ENCODE measurements around the gene FIZ1.

Gene FIZ1

DNA sequence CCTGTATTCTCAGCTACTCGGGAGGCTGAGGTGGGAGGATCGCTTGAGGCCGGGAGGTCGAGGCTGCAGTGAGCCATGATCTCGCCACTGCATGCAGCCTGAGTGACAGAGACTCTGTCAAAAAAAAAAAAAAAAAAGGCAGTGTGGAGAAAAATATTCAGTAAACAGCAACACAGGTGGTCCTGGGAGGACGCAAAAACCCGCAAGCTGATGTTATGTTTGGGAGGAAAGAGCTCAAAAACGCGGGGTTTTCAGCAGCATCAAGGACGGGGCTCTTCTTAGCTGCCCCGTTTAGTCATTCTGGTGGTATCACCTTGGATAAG is 25.6 kb upstream of the FIZ1 start:
- Histone ChIP-seq H3K36me3 (ENCODE audit: control insufficient read depth, insufficient read depth, low read length) (no peaks in the 10 kb centered on the region; the same call in 1 of the 2 replicates), H3K27me3 (replicated peaks; ENCODE audit: control insufficient read depth, insufficient read depth, low read length) (no peaks in the 10 kb centered on the region), H3K4me3 (replicated peaks; ENCODE audit: low read depth, low read length) (peak overlapping the region; percentile 79)
- TF ChIP-seq, protein P1, sequence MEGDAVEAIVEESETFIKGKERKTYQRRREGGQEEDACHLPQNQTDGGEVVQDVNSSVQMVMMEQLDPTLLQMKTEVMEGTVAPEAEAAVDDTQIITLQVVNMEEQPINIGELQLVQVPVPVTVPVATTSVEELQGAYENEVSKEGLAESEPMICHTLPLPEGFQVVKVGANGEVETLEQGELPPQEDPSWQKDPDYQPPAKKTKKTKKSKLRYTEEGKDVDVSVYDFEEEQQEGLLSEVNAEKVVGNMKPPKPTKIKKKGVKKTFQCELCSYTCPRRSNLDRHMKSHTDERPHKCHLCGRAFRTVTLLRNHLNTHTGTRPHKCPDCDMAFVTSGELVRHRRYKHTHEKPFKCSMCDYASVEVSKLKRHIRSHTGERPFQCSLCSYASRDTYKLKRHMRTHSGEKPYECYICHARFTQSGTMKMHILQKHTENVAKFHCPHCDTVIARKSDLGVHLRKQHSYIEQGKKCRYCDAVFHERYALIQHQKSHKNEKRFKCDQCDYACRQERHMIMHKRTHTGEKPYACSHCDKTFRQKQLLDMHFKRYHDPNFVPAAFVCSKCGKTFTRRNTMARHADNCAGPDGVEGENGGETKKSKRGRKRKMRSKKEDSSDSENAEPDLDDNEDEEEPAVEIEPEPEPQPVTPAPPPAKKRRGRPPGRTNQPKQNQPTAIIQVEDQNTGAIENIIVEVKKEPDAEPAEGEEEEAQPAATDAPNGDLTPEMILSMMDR (IDR thresholded peaks at IDR 0.05; ENCODE audit: insufficient read depth, low read length, poor library complexity, severe bottlenecking) = no peak
- no peak for DNase-seq (ENCODE audit: extremely low read depth, insufficient read length)

DNA sequence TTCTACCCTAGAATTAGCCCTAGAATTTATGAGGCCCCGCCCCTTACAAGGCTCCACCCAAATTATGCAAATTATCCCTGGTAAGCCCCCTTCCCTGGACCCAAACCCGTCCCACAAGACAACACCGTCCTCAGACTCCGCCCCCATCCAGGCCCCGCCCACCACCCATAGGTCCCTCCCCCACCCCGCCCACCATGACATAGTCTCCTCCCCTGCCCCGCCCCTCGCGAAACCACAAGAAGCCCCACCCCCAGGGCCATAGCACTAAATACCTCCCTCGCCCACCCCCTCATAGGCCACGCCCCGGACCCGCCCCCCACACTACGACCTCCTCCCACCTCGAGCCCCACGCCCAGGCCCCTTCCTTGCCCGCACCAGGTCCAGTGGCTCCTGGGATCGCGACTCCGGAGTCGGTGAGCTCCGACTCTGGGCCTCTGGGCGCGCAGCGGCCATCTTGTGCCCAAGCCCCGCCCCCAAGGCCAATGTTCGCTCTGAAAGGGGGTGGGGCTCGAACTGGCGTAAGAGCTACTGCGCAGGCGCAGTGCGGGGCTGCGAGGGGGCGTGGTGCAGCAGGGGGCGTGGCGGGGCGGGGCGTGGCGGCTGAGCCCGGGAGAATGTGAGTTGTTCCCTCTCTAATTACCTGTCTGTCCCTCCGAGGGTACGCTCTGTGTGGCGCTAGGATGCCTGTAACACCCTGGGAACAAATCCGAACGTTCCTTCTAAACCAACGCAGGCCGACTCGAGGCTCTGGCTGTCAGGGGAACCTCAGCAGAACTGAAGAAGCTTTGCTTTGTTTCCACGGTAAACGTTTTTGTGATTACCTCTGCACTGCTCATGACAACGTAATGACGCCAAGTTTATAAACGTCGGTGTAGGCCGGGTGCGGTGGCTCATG is 25.0 kb upstream of the FIZ1 start, which contains the start of gene ZNF784:
Gene ZNF784 (minus strand): TSS at position 458 of the 895 bp plus-strand sequence. CDS start 5 bp downstream, at position 453.
- Histone ChIP-seq H3K4me3 (replicated peaks; ENCODE audit: low read depth, low read length) (peak within 1 kb of the TSS; percentile 79), H3K27me3 (replicated peaks; ENCODE audit: control insufficient read depth, insufficient read depth, low read length) (no peaks in the 10 kb centered on the region), H3K36me3 (ENCODE audit: control insufficient read depth, insufficient read depth, low read length) (no peaks in the 10 kb centered on the region; the same call in 1 of the 2 replicates)
- DNase-seq (ENCODE audit: extremely low read depth, insufficient read length) = peak; percentile 88
- TF ChIP-seq, protein P1 (IDR thresholded peaks at IDR 0.05; ENCODE audit: insufficient read depth, low read length, poor library complexity, severe bottlenecking) = no peak

DNA sequence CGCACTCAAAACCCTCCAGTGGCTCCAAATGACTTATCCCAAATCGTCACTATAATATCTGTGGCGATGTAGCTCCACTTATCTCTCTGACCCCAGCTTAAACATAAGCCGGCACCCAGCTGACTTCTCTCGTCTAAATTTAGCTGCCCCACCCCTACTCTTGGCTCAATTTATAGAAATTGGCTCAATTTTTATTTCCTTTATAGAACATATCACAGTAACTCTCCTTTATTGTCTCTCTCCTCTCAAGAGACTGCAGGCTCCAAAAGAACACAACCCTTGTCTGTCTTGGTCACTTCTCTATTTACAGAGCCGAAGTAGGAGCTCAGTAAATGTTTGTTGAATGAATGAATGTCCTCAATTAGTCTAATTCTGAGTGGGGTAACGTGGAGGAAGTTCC is 24.2 kb upstream of the FIZ1 start:
- Histone ChIP-seq H3K4me3 (replicated peaks; ENCODE audit: low read depth, low read length) (no peak overlapping the region), H3K36me3 (ENCODE audit: control insufficient read depth, insufficient read depth, low read length) (no peaks in the 10 kb centered on the region; the same call in 1 of the 2 replicates), H3K27me3 (replicated peaks; ENCODE audit: control insufficient read depth, insufficient read depth, low read length) (no peaks in the 10 kb centered on the region)
- no peak for DNase-seq (ENCODE audit: extremely low read depth, insufficient read length)
- TF ChIP-seq, protein P1 (IDR thresholded peaks at IDR 0.05; ENCODE audit: insufficient read depth, low read length, poor library complexity, severe bottlenecking) = no peak

DNA sequence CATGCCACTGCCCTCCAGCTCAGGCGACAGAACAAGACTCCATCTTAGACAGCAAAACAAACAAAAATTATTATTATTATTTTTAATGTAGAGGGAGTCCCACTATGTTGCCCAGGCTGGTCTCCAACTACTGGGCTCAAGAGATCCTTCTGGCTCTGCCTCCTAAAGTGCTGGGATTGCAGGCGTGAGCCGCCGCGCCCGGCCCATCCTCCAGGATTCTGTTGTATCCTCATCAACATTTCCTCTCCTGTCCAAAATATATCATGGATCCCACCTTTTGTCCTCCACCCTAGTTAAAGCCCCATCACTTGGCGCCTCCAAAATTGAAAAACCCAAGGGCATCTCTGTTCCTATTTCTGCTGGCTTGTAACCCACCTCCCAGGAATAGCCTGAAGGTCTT is 23.8 kb upstream of the FIZ1 start:
- TF ChIP-seq, protein P1 (IDR thresholded peaks at IDR 0.05; ENCODE audit: insufficient read depth, low read length, poor library complexity, severe bottlenecking) = no peak
- H3K36me3 ChIP-seq (ENCODE audit: control insufficient read depth, insufficient read depth, low read length) = no peaks in the 10 kb centered on the region; the same call in 1 of the 2 replicates
- H3K27me3 ChIP-seq (replicated peaks; ENCODE audit: control insufficient read depth, insufficient read depth, low read length) = no peaks in the 10 kb centered on the region
- no peak for DNase-seq (ENCODE audit: extremely low read depth, insufficient read length)
- H3K4me3 ChIP-seq (replicated peaks; ENCODE audit: low read depth, low read length) = no peak overlapping the region

DNA sequence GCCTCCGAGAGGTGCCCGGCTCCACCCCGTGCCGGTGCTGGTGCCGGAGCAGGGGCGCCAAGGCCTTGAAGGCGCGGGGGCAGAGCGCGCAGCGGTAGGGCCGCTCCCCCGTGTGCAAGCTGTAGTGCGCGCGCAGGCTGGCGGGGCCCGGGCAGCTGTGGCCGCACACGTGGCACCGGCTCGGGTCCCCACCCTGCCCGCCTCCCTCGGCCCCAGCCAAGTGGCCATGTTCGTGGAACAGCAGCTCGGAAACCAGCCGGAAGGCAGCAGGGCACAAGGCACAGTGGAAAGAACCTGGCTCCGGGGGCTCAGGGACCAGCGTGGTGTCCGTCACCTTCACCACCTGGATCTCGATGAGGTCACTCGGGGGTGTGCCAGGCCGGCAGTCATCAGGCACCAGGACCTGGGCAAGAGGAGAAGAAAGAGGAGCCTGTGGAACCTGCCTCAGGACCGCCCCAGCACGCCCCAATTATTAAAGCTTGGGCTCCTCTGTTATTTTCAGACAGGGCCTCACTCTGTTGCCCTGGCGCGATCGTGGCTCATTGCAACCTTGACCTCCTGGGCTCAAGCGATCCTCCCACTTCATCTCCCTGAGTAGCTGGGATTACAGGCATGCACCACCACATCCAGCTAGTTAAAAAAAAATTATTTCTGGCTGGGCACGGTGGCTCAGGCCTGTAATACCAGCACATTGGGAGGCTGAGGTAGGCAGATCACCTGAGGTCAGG is 23.1 kb upstream of the FIZ1 start:
- H3K4me3 ChIP-seq (replicated peaks; ENCODE audit: low read depth, low read length) = no peak overlapping the region
- H3K27me3 ChIP-seq (replicated peaks; ENCODE audit: control insufficient read depth, insufficient read depth, low read length) = no peaks in the 10 kb centered on the region
- TF ChIP-seq, protein P1 (IDR thresholded peaks at IDR 0.05; ENCODE audit: insufficient read depth, low read length, poor library complexity, severe bottlenecking) = no peak
- no peak for DNase-seq (ENCODE audit: extremely low read depth, insufficient read length)
- H3K36me3 ChIP-seq (ENCODE audit: control insufficient read depth, insufficient read depth, low read length) = peaks cover 2% of the 10 kb centered on the region

All from GM06990 (cell line).